ENCODE measurements around the gene ACTL6A.

- TF ChIP-seq CTCF (IDR thresholded peaks at IDR 0.05; ENCODE audit: low read length), result no peak
- TF ChIP-seq EZH2 (IDR thresholded peaks at IDR 0.05; ENCODE audit: borderline replicate concordance, low read length), result no peak
Observed at GRCh38 chr3:179562591-179563270, at the start of gene ACTL6A.

All from OCI-LY1 (cell line).